Kidney (tissue), 14 donors: ENCODE measurements around the gene SMARCD2. TPM values are rescaled to one million over a fixed set of nuclear protein-coding genes. Genes with fewer than 3 reads are reported as not detected.
"Not testable (repeated sequence)": the region's sequence is repeated elsewhere in the genome, so short reads cannot be mapped to it uniquely, and the experiment has no call there.

Experiments used
- DNase-seq, 5 donors: peaks; one replicate each; pipeline ENCODE4 v3.0.0-alpha.2; 2013 to 2020
- FAIRE-seq: peaks from 2 replicates; lab custom pipeline; 2012; peaks lifted over from hg19 to GRCh38; lab: Jason Lieb, UNC
- H3K27ac ChIP-seq, 2 donors: one replicate each; pipeline ENCODE4 v1.7.0; 2013; ENCODE audit warnings: low read depth in 2 of 2, low read length in 2 of 2, inconsistent platforms in 1 of 2
- H3K27me3 ChIP-seq: one replicate; pipeline ENCODE4 v1.7.1; 2013; ENCODE audit warnings: low read length, inconsistent platforms; ENCODE audit not compliant: control insufficient read depth, insufficient read depth
- H3K36me3 ChIP-seq, 3 donors: one replicate each; pipeline versions ENCODE4 v1.7.0 to v1.7.1; 2013; ENCODE audit warnings: low read length in 3 of 3, control low read depth in 1 of 3, inconsistent platforms in 1 of 3; ENCODE audit not compliant: insufficient read depth in 3 of 3, control insufficient read depth in 2 of 3
- H3K4me1 ChIP-seq, 3 donors: one replicate each; pipeline versions ENCODE4 v1.7.0 to v1.7.1; 2013; ENCODE audit warnings: low read length in 3 of 3, inconsistent platforms in 1 of 3, low read depth in 1 of 3; ENCODE audit not compliant: control insufficient read depth in 2 of 3, insufficient read depth in 2 of 3
- H3K4me3 ChIP-seq, 3 donors: one replicate each; pipeline versions ENCODE4 v1.7.0 to v1.8.1; 2013; ENCODE audit warnings: low read length in 3 of 3, control low read depth in 1 of 3, inconsistent platforms in 1 of 3
- H3K9ac ChIP-seq, 3 donors: one replicate each; pipeline versions ENCODE4 v1.7.0 to v1.7.1; 2013; ENCODE audit warnings: low read length in 3 of 3, control low read depth in 1 of 3, inconsistent platforms in 1 of 3
- H3K9me3 ChIP-seq, 3 donors: one replicate each; pipeline versions ENCODE4 v1.7.0 to v1.7.1; 2013; ENCODE audit warnings: low read length in 3 of 3, control low read depth in 1 of 3, inconsistent platforms in 1 of 3; ENCODE audit not compliant: control insufficient read depth in 2 of 3, insufficient read depth in 1 of 3
- CTCF ChIP-seq: IDR thresholded peaks from 3 replicates; pipeline ENCODE4 v1.5.1; 2012; ENCODE audit warnings: mild to moderate bottlenecking, moderate library complexity, borderline replicate concordance; ENCODE audit not compliant: insufficient read depth; ENCODE audit errors: extremely low read depth
- intact Hi-C: fragments of 100-400 bp; cut with DNase I; formaldehyde crosslinking; loops from one replicate; pipeline ENCODE4 v1.11.1; 2022
- polyA plus RNA-seq: library from polyadenylated mRNA; stranded (reverse); fragments of 350-450 nt; fragmentation: Illumina TruSeq; extraction: RNeasy Lipid Tissue Mini Kit (QIAGEN cat#74804); gene quantifications from one replicate; pipeline ENCODE4 v1.2.3, GENCODE V29; 2014; ENCODE audit warnings: low read depth, low replicate concordance; ENCODE audit not compliant: insufficient read depth
- total RNA-seq: library from RNA; stranded (reverse); fragmentation: NEBNext Ultra II Directional; extraction: Animal tissue kit (Norgen Biotek cat#: 25700); gene quantifications from one replicate; pipeline ENCODE4 v1.2.1, GENCODE V29; 2021
- donor health status: control.
- donor health status: control.
- donor health status: control.
- donor health status: control.
- donor health status: control.
- donor health status: DM: yes; HTN: yes; CAD: no.
- donor health status: Normal renal cell carcinoma (clear cell type).

SMARCD2 gene
- total and polyA plus RNA-seq, 2 donors from 2014 or later = 39.9 to 65.1 TPM

GRCh38 chr17:63881935-63882601, 39.6 kb upstream of the SMARCD2 start, which contains the start of gene GH2:
GH2 (minus strand) TSS chr17:63881944; CDS start chr17:63881801, 143 bp downstream.
- peak; percentile 65 for TF ChIP-seq CTCF
- H3K27me3 ChIP-seq = no peaks in the 10 kb centered on the region
- H3K4me1 ChIP-seq = no peaks in the 10 kb centered on the region
- intact Hi-C loops = no loop called here
- H3K9me3 ChIP-seq = no peaks in the 10 kb centered on the region
- H3K9ac ChIP-seq = no peak within 1 kb of the TSS
- no peak within 1 kb of the TSS for H3K27ac ChIP-seq
- H3K4me3 ChIP-seq = no peak within 1 kb of the TSS
- DNase-seq = peak in 4 of 5 donors; percentile 45 to 60 (median 54)
- H3K36me3 ChIP-seq = no peaks in the 10 kb centered on the region
- no peak for FAIRE-seq

- H3K27ac ChIP-seq, FAIRE-seq, H3K36me3 ChIP-seq, H3K9me3 ChIP-seq, H3K4me1 ChIP-seq, H3K9ac ChIP-seq, DNase-seq, H3K4me3 ChIP-seq, intact Hi-C loops, H3K27me3 ChIP-seq: not testable (repeated sequence)
Measured at GRCh38 chr17:63881337-63881736, 38.9 kb upstream of the SMARCD2 start.

DNA sequence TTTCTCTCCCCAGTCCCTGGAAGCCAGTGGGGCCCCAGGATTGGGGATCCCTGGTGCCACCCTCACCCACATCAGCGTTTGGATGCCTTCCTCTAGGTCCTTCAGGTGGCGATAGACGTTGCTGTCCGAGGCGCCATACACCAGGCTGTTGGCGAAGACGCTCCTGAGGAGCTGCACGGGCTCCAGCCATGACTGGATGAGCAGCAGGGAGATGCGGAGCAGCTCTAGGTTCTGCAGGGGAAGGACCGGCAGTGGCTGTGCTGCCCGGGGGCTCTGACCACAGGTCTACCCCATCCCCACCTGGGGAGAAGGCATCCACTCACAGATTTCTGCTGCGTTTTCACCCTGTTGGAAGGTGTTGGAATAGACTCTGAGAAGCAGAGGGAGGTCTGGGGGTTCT, 38.2 kb upstream of the SMARCD2 start:
- Histone ChIP-seq H3K27ac (no peak overlapping the region), H3K4me1 (no peaks in the 10 kb centered on the region), H3K4me3 (no peak overlapping the region), H3K9ac (no peak overlapping the region), H3K9me3 (no peaks in the 10 kb centered on the region), H3K36me3 (no peaks in the 10 kb centered on the region), H3K27me3 (no peaks in the 10 kb centered on the region)
- TF ChIP-seq CTCF = no peak
- intact Hi-C loops = no loop called here
- no peak for FAIRE-seq
- DNase-seq = no peak

DNA sequence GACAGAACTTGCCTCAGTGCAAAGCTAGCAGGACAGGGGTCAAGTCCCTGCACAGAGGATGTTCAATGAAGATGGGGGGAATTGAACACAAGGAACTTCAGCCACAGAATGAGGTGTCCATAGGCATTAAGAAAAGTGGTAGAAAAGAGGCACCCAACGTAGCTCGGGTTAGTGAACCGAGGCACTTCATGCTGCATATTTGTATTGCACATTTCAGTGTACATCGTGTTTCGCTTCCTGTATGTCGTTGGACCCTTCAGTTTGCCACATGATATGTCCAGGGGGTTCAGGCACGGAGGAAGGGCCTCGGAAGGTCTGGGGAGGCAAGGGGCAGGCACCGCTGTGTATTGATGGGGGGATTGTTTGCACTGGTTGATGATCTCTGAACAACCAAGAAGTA, 35.9 kb upstream of the SMARCD2 start:
- DNase-seq, H3K4me1 ChIP-seq, intact Hi-C loops, H3K36me3 ChIP-seq, FAIRE-seq, H3K9me3 ChIP-seq, H3K4me3 ChIP-seq, H3K9ac ChIP-seq, H3K27me3 ChIP-seq, H3K27ac ChIP-seq: not testable (repeated sequence)

GRCh38 chr17:63874693-63875092, 32.2 kb upstream of the SMARCD2 start:
- FAIRE-seq, H3K9ac ChIP-seq, H3K36me3 ChIP-seq, H3K9me3 ChIP-seq, H3K4me3 ChIP-seq, H3K4me1 ChIP-seq, H3K27ac ChIP-seq, H3K27me3 ChIP-seq, intact Hi-C loops, DNase-seq: not testable (repeated sequence)

DNA sequence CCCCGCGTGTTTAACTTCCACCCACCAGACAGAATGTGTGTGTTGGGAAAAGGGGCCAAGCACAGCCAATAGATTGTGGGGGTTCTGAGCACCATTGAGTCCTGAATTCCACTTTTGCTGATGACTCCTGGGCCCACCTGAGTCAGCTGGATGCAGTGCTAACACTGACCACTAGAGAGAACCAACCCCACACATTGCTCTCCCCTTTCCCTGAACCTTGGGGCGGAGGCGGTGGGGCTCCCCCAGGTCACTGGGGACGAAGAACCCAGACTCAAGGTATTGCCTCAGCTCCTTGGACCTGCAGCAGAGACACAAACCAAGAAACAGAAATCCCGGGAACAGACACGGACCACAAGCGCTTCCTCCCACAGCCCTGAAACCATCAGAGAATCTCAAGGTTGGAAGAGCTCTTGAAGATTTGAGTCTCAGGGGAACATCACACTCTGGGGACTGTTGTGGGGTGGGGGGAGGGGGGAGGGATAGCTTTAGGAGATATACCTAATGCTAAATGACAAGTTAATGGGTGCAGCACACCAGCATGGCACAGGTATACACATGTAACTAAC, 31.7 kb upstream of the SMARCD2 start:
- H3K4me1 ChIP-seq, FAIRE-seq, H3K36me3 ChIP-seq, H3K4me3 ChIP-seq, H3K9ac ChIP-seq, H3K27me3 ChIP-seq, DNase-seq, H3K27ac ChIP-seq, H3K9me3 ChIP-seq, intact Hi-C loops: not testable (repeated sequence)

GRCh38 chr17:63873577-63873976, 31.1 kb upstream of the SMARCD2 start, which contains the start of gene CSH2:
CSH2 (minus strand) TSS chr17:63873677; CDS start chr17:63873614, 63 bp downstream.
- H3K4me1 ChIP-seq, H3K9ac ChIP-seq, H3K4me3 ChIP-seq, H3K27me3 ChIP-seq, DNase-seq, H3K27ac ChIP-seq, H3K9me3 ChIP-seq, FAIRE-seq, H3K36me3 ChIP-seq, intact Hi-C loops: not testable (repeated sequence)
